Progenitor cell of endocrine pancreas (in vitro differentiated cells): ENCODE data around the gene FAM118A. TPM values are rescaled to one million over a fixed set of nuclear protein-coding genes. Genes with fewer than 3 reads are reported as not detected.
"Not testable (repeated sequence)": the region's sequence is repeated elsewhere in the genome, so short reads cannot be mapped to it uniquely, and the experiment has no call there.

Experiments used
- DNase-seq: peaks from one replicate; pipeline ENCODE4 v3.0.0; 2021; ENCODE audit warnings: low spot score; ENCODE audit not compliant: unreplicated experiment
- H3K27ac Mint-ChIP-seq: 2 replicates; pipeline ENCODE4 v1.8.0; 2021; ENCODE audit warnings: mild to moderate bottlenecking, moderate library complexity, mixed read lengths
- H3K27me3 Mint-ChIP-seq: 2 replicates; pipeline ENCODE4 v1.8.0; 2021; ENCODE audit warnings: mixed read lengths
- H3K36me3 Mint-ChIP-seq: 2 replicates; pipeline ENCODE4 v1.8.0; 2022; ENCODE audit warnings: mixed read lengths; ENCODE audit not compliant: insufficient read depth
- H3K4me1 Mint-ChIP-seq: 2 replicates; pipeline ENCODE4 v1.8.0; 2021; ENCODE audit warnings: low read depth, mixed read lengths
- H3K4me3 Mint-ChIP-seq: 2 replicates; pipeline ENCODE4 v1.8.0; 2021; ENCODE audit warnings: low read depth, mild to moderate bottlenecking, moderate library complexity, mixed read lengths
- H3K9me3 Mint-ChIP-seq: 2 replicates; pipeline ENCODE4 v1.8.0; 2021; ENCODE audit warnings: low read depth, mixed read lengths
- total RNA-seq: library from RNA; stranded (reverse); gene quantifications from 2 replicates; pipeline ENCODE4 v1.2.1, GENCODE V29; 2021
- TF ChIP-seq, protein P1 (sequence below): fragments of 200-600 bp; sonication (generic); IDR thresholded peaks from one replicate; pipeline ENCODE4 v1.5.0; 2021; ENCODE audit warnings: antibody characterized with exemption, mild to moderate bottlenecking; ENCODE audit not compliant: unreplicated experiment

The FAM118A gene
- total RNA-seq, 1 donor from 2014 or later = 122 TPM

DNA sequence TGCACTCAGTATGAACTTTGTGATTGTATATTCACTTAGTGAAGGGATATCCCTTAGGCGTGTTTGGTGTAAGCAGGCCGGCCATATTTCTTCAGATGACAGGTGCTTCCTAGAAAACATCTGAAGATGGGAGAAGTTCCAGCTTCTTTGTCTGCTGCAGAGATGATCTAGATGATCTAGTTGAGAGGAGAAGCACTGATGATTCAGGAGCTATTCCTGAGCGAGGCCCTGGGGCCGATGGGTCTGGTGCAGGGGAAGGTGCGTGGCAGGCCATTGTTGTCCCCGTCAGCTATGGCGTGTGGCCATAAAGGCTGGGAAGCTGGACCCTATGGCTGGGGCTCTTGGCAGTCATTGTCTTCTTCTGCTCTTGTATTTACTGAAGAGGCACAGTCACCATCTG lies 14.0 kb downstream of the FAM118A start:
- Mint-ChIP-seq H3K36me3 (peaks cover 12% of the 10 kb centered on the region), H3K27ac (no peak overlapping the region), H3K9me3 (no peaks in the 10 kb centered on the region), H3K27me3 (no peaks in the 10 kb centered on the region), H3K4me1 (no peaks in the 10 kb centered on the region), H3K4me3 (no peak overlapping the region)
- TF ChIP-seq, protein P1, sequence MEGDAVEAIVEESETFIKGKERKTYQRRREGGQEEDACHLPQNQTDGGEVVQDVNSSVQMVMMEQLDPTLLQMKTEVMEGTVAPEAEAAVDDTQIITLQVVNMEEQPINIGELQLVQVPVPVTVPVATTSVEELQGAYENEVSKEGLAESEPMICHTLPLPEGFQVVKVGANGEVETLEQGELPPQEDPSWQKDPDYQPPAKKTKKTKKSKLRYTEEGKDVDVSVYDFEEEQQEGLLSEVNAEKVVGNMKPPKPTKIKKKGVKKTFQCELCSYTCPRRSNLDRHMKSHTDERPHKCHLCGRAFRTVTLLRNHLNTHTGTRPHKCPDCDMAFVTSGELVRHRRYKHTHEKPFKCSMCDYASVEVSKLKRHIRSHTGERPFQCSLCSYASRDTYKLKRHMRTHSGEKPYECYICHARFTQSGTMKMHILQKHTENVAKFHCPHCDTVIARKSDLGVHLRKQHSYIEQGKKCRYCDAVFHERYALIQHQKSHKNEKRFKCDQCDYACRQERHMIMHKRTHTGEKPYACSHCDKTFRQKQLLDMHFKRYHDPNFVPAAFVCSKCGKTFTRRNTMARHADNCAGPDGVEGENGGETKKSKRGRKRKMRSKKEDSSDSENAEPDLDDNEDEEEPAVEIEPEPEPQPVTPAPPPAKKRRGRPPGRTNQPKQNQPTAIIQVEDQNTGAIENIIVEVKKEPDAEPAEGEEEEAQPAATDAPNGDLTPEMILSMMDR = no peak
- DNase-seq = no peak

DNA sequence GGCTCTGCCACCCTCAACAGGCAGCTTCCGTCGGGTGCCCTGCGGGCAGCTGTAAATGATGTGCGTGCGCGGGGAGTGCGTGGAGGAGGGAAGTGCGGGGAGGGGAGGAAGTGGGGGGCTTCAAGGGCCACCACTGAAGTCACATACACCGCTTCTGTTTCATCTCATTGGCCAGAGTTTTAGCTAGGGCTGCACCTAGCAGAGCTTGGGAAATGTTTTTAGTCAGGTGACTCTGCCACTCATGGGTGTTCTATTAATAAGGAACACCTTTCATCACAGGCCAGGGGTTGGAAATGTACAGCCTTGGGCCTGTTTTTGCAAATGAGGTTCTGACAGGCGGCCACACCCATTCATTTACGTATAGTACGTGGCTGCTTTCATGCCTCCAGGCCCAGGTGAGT lies 14.6 kb downstream of the FAM118A start:
- no peak overlapping the region for H3K27ac Mint-ChIP-seq
- TF ChIP-seq, protein P1 = no peak
- DNase-seq = no peak
- no peaks in the 10 kb centered on the region for H3K4me1 Mint-ChIP-seq
- no peaks in the 10 kb centered on the region for H3K27me3 Mint-ChIP-seq
- H3K36me3 Mint-ChIP-seq = peaks cover 12% of the 10 kb centered on the region
- H3K9me3 Mint-ChIP-seq = no peaks in the 10 kb centered on the region
- no peak overlapping the region for H3K4me3 Mint-ChIP-seq

DNA sequence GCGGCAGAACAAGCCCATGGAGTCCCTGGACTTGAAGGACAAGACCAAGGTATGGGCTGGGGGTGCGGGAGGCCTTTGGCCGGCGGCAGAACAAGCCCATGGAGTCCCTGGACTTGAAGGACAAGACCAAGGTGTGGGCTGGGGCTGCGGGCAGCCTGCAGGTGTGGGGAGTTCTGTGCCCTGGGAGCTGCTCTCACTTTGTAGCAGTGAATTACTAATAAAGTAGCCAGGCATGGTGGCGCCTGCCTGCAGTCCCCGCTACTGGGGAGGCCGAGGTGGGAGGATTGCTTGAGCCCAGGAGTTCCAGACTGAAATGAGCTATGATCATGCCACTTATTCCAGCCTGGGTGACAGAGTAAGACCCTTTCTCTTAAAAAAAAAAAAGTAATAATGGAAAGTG lies 18.5 kb downstream of the FAM118A start:
- not testable (repeated sequence) for DNase-seq, H3K27me3 Mint-ChIP-seq, H3K27ac Mint-ChIP-seq, H3K4me1 Mint-ChIP-seq, H3K9me3 Mint-ChIP-seq, H3K4me3 Mint-ChIP-seq
- peaks cover 11% of the 10 kb centered on the region for H3K36me3 Mint-ChIP-seq

DNA sequence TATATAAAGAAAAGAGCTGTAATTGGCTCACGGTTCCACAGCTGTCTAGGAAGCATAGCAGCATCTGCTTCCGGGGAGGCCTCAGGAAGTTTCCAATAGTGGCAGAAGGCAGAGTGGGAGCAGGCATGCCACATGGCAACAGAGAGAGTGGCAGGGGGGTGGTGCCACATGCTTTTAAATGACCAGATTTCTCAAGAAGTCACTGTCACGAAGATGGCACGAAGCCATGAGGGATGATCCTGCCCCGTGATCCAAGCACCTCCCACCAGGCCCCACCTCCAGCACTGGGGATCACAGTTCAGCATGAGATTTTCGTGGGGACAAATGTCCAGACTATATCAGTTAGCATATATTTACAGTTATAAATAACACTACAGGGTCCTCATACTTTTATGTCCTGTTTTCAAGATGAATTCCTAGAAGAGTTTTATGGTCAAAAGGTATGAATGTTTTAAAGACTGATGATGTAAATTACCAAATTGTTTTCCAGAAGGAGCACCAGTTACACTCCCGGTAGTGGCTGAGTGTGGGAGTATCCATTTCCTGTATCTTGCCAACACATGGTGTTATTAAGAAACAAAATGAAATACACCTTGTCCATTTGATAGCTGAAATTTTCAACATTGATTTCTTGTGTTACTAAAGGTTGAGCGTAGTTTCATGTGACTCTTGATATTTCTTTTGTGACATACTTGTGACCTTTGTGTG lies 19.2 kb downstream of the FAM118A start:
- Mint-ChIP-seq H3K27ac (no peak overlapping the region), H3K9me3 (no peaks in the 10 kb centered on the region), H3K27me3 (no peaks in the 10 kb centered on the region), H3K4me1 (no peaks in the 10 kb centered on the region), H3K4me3 (no peak overlapping the region), H3K36me3 (peaks cover 4% of the 10 kb centered on the region)
- no peak for DNase-seq
- TF ChIP-seq, protein P1 = no peak

DNA sequence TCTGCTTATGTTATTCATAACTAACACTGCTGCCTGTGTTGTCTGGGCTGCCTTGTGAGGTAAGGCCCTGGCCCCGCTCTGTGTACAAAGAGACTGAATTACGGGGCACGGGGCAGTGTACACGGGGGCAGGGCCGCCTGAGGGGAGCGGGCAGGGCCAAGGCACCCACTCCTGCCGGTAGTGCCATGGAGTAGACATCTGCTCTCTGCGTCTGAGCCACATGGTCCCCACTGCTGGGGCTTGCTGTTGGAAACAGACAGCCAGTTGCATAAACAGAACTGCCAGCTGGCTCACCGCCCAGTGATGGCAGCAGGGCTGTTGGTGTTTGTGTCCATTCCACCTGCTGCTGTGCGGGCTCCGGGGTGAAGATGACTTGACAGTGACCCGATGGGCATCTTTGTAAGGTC lies 19.8 kb downstream of the FAM118A start:
- TF ChIP-seq, protein P1 = no peak
- Mint-ChIP-seq H3K4me3 (no peak overlapping the region), H3K27ac (no peak overlapping the region), H3K27me3 (no peaks in the 10 kb centered on the region), H3K9me3 (no peaks in the 10 kb centered on the region), H3K36me3 (peaks cover 3% of the 10 kb centered on the region), H3K4me1 (no peaks in the 10 kb centered on the region)
- no peak for DNase-seq

DNA sequence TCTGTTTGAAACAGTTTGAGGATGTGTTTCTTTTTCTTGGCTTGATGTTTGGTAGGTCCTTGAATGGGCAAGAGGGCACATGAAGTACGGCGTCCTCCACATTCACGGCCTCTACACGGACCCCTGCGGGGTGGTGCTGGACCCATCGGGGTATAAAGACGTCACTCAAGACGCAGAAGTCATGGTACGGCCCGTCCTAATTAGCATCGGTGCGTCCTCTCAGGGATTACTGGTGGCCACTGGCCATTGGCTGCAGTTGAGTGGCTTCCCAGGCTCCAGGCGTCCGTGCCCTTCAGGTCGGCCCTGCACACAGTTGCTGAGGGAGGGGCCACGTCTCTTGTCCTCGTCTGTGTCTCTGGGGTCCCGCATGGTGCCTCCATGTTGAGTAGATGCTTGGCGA lies 20.8 kb downstream of the FAM118A start:
- TF ChIP-seq, protein P1 = no peak
- no peak for DNase-seq
- Mint-ChIP-seq H3K9me3 (no peaks in the 10 kb centered on the region), H3K27me3 (no peaks in the 10 kb centered on the region), H3K27ac (no peak overlapping the region), H3K4me1 (no peaks in the 10 kb centered on the region), H3K4me3 (no peak overlapping the region), H3K36me3 (peaks cover 6% of the 10 kb centered on the region)
